NT2/D1 (cell line): ENCODE results near the gene KRT14.
"Not testable (repeated sequence)": the region's sequence is repeated elsewhere in the genome, so short reads cannot be mapped to it uniquely, and the experiment has no call there.

Experiments used
- DNase-seq: peaks from one replicate; pipeline ENCODE4 v3.0.0-alpha.2; 2011; ENCODE audit warnings: low read depth, low spot score
- H3K27me3 ChIP-seq: 2 replicates; pipeline ENCODE4 v1.6.0; 2011; ENCODE audit warnings: mild to moderate bottlenecking; ENCODE audit not compliant: insufficient read length, insufficient read depth
- H3K36me3 ChIP-seq: 2 replicates; pipeline ENCODE4 v1.6.1; 2011; ENCODE audit warnings: mild to moderate bottlenecking, low read length, mixed read lengths; ENCODE audit not compliant: insufficient read depth, insufficient read length
- H3K4me1 ChIP-seq: 2 replicates; pipeline ENCODE4 v1.5.1; 2011; ENCODE audit not compliant: insufficient read depth, insufficient read length
- H3K4me3 ChIP-seq: 2 replicates; pipeline ENCODE4 v1.5.1; 2011; ENCODE audit warnings: low read depth; ENCODE audit not compliant: insufficient read length
- H3K9ac ChIP-seq: 2 replicates; pipeline ENCODE4 v1.6.0; 2011; ENCODE audit warnings: low read depth; ENCODE audit not compliant: insufficient read length
- H3K9me3 ChIP-seq: 2 replicates; pipeline ENCODE4 v1.5.1; 2011; ENCODE audit warnings: mild to moderate bottlenecking, low read length; ENCODE audit not compliant: insufficient read depth
- SUZ12 ChIP-seq: IDR thresholded peaks from 2 replicates; pipeline ENCODE4 v1.6.1; 2011; ENCODE audit not compliant: insufficient read length, insufficient read depth; ENCODE audit errors: extremely low read depth
- YY1 ChIP-seq: IDR thresholded peaks from 2 replicates; pipeline ENCODE4 v1.6.1; 2011; ENCODE audit not compliant: insufficient read length, insufficient read depth
- ZNF274 ChIP-seq: IDR thresholded peaks from 2 replicates; pipeline ENCODE4 v1.6.1; 2011; ENCODE audit warnings: mild to moderate bottlenecking, low read depth, low read length

KRT14 gene

DNA sequence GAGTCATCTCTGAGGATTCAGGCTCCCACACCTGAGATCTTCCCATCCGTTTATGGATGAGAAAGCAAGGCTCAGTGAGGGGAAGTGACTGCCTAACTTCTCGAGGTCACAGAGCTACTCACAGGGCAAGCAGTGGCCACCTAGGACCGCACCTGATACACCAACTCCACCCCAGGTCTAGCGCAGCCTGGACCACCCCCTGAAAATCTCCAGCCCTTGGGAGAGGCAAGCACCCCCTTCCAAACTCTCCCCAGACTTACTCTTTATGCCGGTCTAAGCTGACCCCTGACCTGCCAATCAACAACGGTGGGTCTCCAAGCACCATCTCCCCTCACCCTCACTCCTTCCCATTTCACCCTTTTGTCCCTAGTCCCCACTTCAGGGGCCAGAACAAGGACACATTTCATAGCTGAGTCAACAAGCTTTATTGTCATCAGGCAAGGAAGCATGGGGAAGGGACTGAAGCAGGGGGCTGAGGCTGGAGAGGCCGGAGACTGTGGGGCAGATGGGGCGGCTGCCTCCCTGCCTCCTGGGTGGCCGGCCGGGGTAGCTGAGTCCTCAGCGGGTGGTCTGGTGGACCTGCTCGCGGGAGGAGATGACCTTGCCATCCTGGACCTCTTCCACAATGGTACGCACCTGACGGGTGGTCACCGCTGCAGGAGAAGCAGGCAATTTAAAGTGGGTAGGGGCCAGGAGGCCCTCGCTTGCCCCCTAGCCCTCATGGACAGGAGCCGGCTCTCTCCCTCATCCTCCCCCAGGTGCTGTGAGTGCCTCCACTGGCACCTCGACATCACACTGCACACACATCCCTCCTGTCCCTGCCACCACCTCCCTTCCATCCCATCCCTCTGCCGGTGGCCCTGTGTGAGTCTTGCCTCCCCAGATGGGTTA lies 32.6 kb upstream of the KRT14 start:
- no peak for DNase-seq
- peaks cover 41% of the 10 kb centered on the region for H3K4me1 ChIP-seq
- no peaks in the 10 kb centered on the region for H3K36me3 ChIP-seq
- no peak overlapping the region for H3K4me3 ChIP-seq
- H3K9me3 ChIP-seq = no peaks in the 10 kb centered on the region
- H3K27me3 ChIP-seq = no peaks in the 10 kb centered on the region
- no peak overlapping the region for H3K9ac ChIP-seq
- TF ChIP-seq SUZ12 (no peak), YY1 (no peak), ZNF274 (no peak)

- Histone ChIP-seq H3K9ac (no peak overlapping the region), H3K4me3 (no peak overlapping the region), H3K9me3 (no peaks in the 10 kb centered on the region), H3K4me1 (peaks cover 34% of the 10 kb centered on the region), H3K36me3 (no peaks in the 10 kb centered on the region), H3K27me3 (no peaks in the 10 kb centered on the region)
- no peak for TF ChIP-seq SUZ12
- TF ChIP-seq YY1 = no peak
- no peak for TF ChIP-seq ZNF274
- no peak for DNase-seq
Observed at GRCh38 chr17:41618341-41619035, 31.8 kb upstream of the KRT14 start.

GRCh38 chr17:41617698-41618097 lies 31.0 kb upstream of the KRT14 start:
- Histone ChIP-seq H3K4me3 (no peak overlapping the region), H3K9ac (no peak overlapping the region), H3K36me3 (no peaks in the 10 kb centered on the region), H3K9me3 (no peaks in the 10 kb centered on the region), H3K27me3 (no peaks in the 10 kb centered on the region), H3K4me1 (peaks cover 33% of the 10 kb centered on the region)
- no peak for TF ChIP-seq SUZ12
- no peak for DNase-seq

DNA sequence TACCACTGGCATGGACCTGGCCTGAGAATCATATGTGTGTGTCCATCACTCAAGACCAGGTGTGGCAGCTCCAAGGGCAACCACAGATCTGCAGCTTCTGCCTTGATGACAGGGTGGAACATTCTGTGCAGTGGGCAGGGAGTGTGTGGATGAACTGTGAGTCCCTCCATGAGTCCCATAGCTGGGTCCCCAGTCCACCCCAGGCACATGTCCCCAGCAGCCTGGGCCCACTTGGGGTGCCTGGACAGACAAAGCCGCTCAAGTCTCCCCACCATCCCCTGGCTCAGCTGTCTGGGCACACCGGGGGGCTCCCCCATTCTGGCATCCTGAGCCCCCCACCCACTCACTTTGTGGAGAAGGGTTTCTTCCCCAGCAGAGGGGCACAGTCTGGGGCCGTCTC lies 30.4 kb upstream of the KRT14 start:
- TF ChIP-seq SUZ12 (no peak), ZNF274 (no peak), YY1 (no peak)
- Histone ChIP-seq H3K36me3 (no peaks in the 10 kb centered on the region), H3K4me1 (peaks cover 34% of the 10 kb centered on the region), H3K9ac (no peak overlapping the region), H3K9me3 (no peaks in the 10 kb centered on the region), H3K4me3 (no peak overlapping the region), H3K27me3 (no peaks in the 10 kb centered on the region)
- DNase-seq = no peak

- H3K27me3 ChIP-seq, H3K4me3 ChIP-seq: not testable (repeated sequence)
Observed at GRCh38 chr17:41616486-41616885, 29.8 kb upstream of the KRT14 start.

GRCh38 chr17:41615454-41615853 lies 28.8 kb upstream of the KRT14 start:
- no peak for DNase-seq

More at GRCh38 chr17:41616486-41616885, 29.8 kb upstream of the KRT14 start:
- not testable (repeated sequence) for H3K9me3 ChIP-seq, DNase-seq, H3K36me3 ChIP-seq, H3K9ac ChIP-seq
- H3K4me1 ChIP-seq = peaks cover 34% of the 10 kb centered on the region

GRCh38 chr17:41614767-41615166 lies 28.1 kb upstream of the KRT14 start:
- not testable (repeated sequence) for H3K36me3 ChIP-seq, H3K9me3 ChIP-seq, H3K27me3 ChIP-seq, H3K4me3 ChIP-seq, H3K9ac ChIP-seq, DNase-seq
- H3K4me1 ChIP-seq = peaks cover 34% of the 10 kb centered on the region

More at GRCh38 chr17:41615454-41615853, 28.8 kb upstream of the KRT14 start:
- Histone ChIP-seq H3K9ac (no peak overlapping the region), H3K36me3 (no peaks in the 10 kb centered on the region), H3K27me3 (no peaks in the 10 kb centered on the region), H3K4me1 (peaks cover 34% of the 10 kb centered on the region), H3K4me3 (no peak overlapping the region), H3K9me3 (no peaks in the 10 kb centered on the region)
- no peak for TF ChIP-seq YY1
- no peak for TF ChIP-seq SUZ12
- TF ChIP-seq ZNF274 = no peak
